Left lobe of liver (tissue), 2 donors: Measurements from ENCODE around the gene CAMK1D. TPM values are rescaled to one million over a fixed set of nuclear protein-coding genes. Genes with fewer than 3 reads are reported as not detected.

Experiments
- ATAC-seq: fragments of 200-7000 bp; cut with Tn5 transposase; one replicate; pipeline ENCODE4 v1.9.1; 2020; ENCODE audit warnings: mild to moderate bottlenecking, moderate library complexity
- DNase-seq: peaks from one replicate; pipeline ENCODE4 v3.0.0-alpha.2; 2020; ENCODE audit warnings: low spot score
- total RNA-seq: library from RNA; stranded (reverse); gene quantifications from one replicate; pipeline ENCODE4 v1.2.1, GENCODE V29; 2021
- donor health status: DM: no; HTN: no; CAD: no; lungs with moderate emphysema.
- donor health status: DM: no; HTN: yes; CAD: no.

Gene CAMK1D
- total RNA-seq, 1 donor from 2014 or later: 8.1 TPM

- ATAC-seq (no peak), DNase-seq (no peak)
These were observed 106.0 kb downstream of the CAMK1D start for GRCh38 chr10:12455318-12455717.

GRCh38 chr10:12455766-12456165 lies 106.4 kb downstream of the CAMK1D start:
- ATAC-seq: no peak
- DNase-seq: no peak

GRCh38 chr10:12459340-12459739 lies 110.0 kb downstream of the CAMK1D start:
- no peak for DNase-seq
- no peak for ATAC-seq

- ATAC-seq: no peak
- no peak for DNase-seq
These were observed 110.4 kb downstream of the CAMK1D start for GRCh38 chr10:12459762-12460161.

- DNase-seq (no peak), ATAC-seq (no peak)
These were observed 114.1 kb downstream of the CAMK1D start for GRCh38 chr10:12463459-12463838.

- no peak for DNase-seq
- ATAC-seq: no peak
These were observed 116.2 kb downstream of the CAMK1D start for GRCh38 chr10:12465385-12466136.

GRCh38 chr10:12466704-12467305 lies 117.5 kb downstream of the CAMK1D start:
- DNase-seq (no peak), ATAC-seq (no peak)

- no peak for DNase-seq
These were observed 120.0 kb downstream of the CAMK1D start for GRCh38 chr10:12469345-12469744.

GRCh38 chr10:12470719-12471118 lies 121.4 kb downstream of the CAMK1D start:
- peak; percentile 51 for ATAC-seq
- DNase-seq: no peak

More at GRCh38 chr10:12469345-12469744, 120.0 kb downstream of the CAMK1D start:
- ATAC-seq: no peak

- peak; percentile 91 for ATAC-seq
- DNase-seq: peak; percentile 87
These were observed 121.8 kb downstream of the CAMK1D start for GRCh38 chr10:12471135-12471534.

GRCh38 chr10:12473491-12473890 lies 124.1 kb downstream of the CAMK1D start:
- ATAC-seq (no peak), DNase-seq (no peak)

GRCh38 chr10:12474727-12475412 lies 125.5 kb downstream of the CAMK1D start:
- DNase-seq: no peak
- ATAC-seq: no peak

- DNase-seq (no peak), ATAC-seq (no peak)
These were observed 127.3 kb downstream of the CAMK1D start for GRCh38 chr10:12476656-12477055.

- no peak for DNase-seq
These were observed 130.1 kb downstream of the CAMK1D start for GRCh38 chr10:12479437-12479844.

GRCh38 chr10:12479924-12480323 lies 130.6 kb downstream of the CAMK1D start:
- DNase-seq (no peak), ATAC-seq (no peak)

More at GRCh38 chr10:12479437-12479844, 130.1 kb downstream of the CAMK1D start:
- ATAC-seq: no peak

- ATAC-seq: no peak
- no peak for DNase-seq
These were observed 131.1 kb downstream of the CAMK1D start for GRCh38 chr10:12480440-12480839.

GRCh38 chr10:12481924-12482323 lies 132.6 kb downstream of the CAMK1D start:
- ATAC-seq (no peak), DNase-seq (no peak)

GRCh38 chr10:12482587-12482986 lies 133.2 kb downstream of the CAMK1D start:
- DNase-seq (no peak), ATAC-seq (no peak)

- ATAC-seq (no peak), DNase-seq (no peak)
These were observed 134.9 kb downstream of the CAMK1D start for GRCh38 chr10:12484002-12484918.

- DNase-seq: no peak
- ATAC-seq: peak; percentile 32
These were observed 135.8 kb downstream of the CAMK1D start for GRCh38 chr10:12484941-12485805.
